ENCODE data around the gene THAP7. TPM values are rescaled to one million over a fixed set of nuclear protein-coding genes. Genes with fewer than 3 reads are reported as not detected.
A peak's percentile ranks its signal among the peaks of the same experiment; 100 is the strongest.

The THAP7 gene
- total RNA-seq, 3 donors from 2014 or later, result 35.8 to 59.9 (median 52.4) TPM

- TF ChIP-seq CTCF (IDR thresholded peaks at IDR 0.05) (no peak), POLR2A (IDR thresholded peaks at IDR 0.05) (no peak), POLR2AphosphoS5 (IDR thresholded peaks at IDR 0.05) (no peak)
- Histone ChIP-seq H3K27ac (no peak within 1 kb of the TSS), H3K9me3 (no peaks in the 10 kb centered on the region), H3K4me3 (no peak within 1 kb of the TSS), H3K36me3 (no peaks in the 10 kb centered on the region), H3K4me1 (peaks cover 0 to 12% of the 10 kb centered on the region in 2 donors), H3K27me3 (no peaks in the 10 kb centered on the region)
- DNase-seq (ENCODE audit: low spot score in 2 of 2), result no peak
- intact Hi-C loops (cut with DNase I; ENCODE audit: low total_unique reads), result loop anchor here (5.0 kb wide), 1 partner anchor 905 kb away; no protein-coding TSS in a partner anchor
Measured at GRCh38 chr22:20966883-20967696, 34.8 kb downstream of the THAP7 start, which contains the start of gene AIFM3. TSS of gene AIFM3 (plus strand) at chr22:20967255. CDS start at chr22:20967945, 690 bp downstream.

- no peaks in the 10 kb centered on the region for H3K36me3 ChIP-seq
- H3K9me3 ChIP-seq, result no peaks in the 10 kb centered on the region
- intact Hi-C loops (cut with DNase I; ENCODE audit: low total_unique reads), result loop anchor here (5.0 kb wide), 1 partner anchor 904 kb away; no protein-coding TSS in a partner anchor
- no peak overlapping the region for H3K27ac ChIP-seq
- TF ChIP-seq POLR2A (IDR thresholded peaks at IDR 0.05) (no peak), POLR2AphosphoS5 (IDR thresholded peaks at IDR 0.05) (no peak), CTCF (IDR thresholded peaks at IDR 0.05) (no peak)
- H3K4me3 ChIP-seq, result no peak overlapping the region
- no peaks in the 10 kb centered on the region for H3K27me3 ChIP-seq
- peaks cover 0 to 12% of the 10 kb centered on the region in 2 donors for H3K4me1 ChIP-seq
- DNase-seq (ENCODE audit: low spot score in 2 of 2), result no peak
Measured at GRCh38 chr22:20965888-20966855, 35.7 kb downstream of the THAP7 start.

- intact Hi-C loops (cut with DNase I; ENCODE audit: low total_unique reads), result loop anchor here (5.0 kb wide), 1 partner anchor 903 kb away; no protein-coding TSS in a partner anchor
- Histone ChIP-seq H3K4me3 (peak overlapping the region; percentile 24 to 68 (median 50)), H3K4me1 (peaks cover 0 to 12% of the 10 kb centered on the region in 2 donors), H3K27ac (no peak overlapping the region), H3K27me3 (no peaks in the 10 kb centered on the region), H3K9me3 (no peaks in the 10 kb centered on the region), H3K36me3 (no peaks in the 10 kb centered on the region)
- no peak for TF ChIP-seq POLR2AphosphoS5 (IDR thresholded peaks at IDR 0.05)
- no peak for TF ChIP-seq POLR2A (IDR thresholded peaks at IDR 0.05)
- no peak for TF ChIP-seq CTCF (IDR thresholded peaks at IDR 0.05)
- no peak for DNase-seq (ENCODE audit: low spot score in 2 of 2)
Measured at GRCh38 chr22:20965104-20965887, 36.6 kb downstream of the THAP7 start.

DNA sequence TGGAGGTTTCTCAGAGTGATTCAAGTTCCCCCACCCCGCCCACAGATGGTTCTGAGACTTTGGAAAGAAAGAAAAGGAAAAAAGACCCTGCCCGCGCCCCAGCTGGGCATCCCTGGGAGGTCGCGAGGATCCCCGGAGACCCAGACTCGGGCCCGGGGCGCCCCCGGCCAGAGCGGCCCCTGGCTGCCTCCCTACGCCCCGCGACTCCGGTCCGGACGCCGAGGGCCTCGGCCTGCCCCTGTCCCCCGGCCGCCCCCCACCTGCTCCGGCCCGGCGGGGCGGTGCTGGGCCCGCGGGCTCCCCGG lies 37.2 kb downstream of the THAP7 start:
- H3K27me3 ChIP-seq, result no peaks in the 10 kb centered on the region

More for the DNA sequence above, 37.2 kb downstream of the THAP7 start:
- Histone ChIP-seq H3K4me3 (peak overlapping the region in 2 of 3 donors; percentile 50 to 68), H3K9me3 (no peaks in the 10 kb centered on the region), H3K27ac (no peak overlapping the region), H3K36me3 (no peaks in the 10 kb centered on the region), H3K4me1 (peaks cover 0 to 12% of the 10 kb centered on the region in 2 donors)
- intact Hi-C loops (cut with DNase I; ENCODE audit: low total_unique reads), result loop anchor here (5.0 kb wide), 1 partner anchor 902 kb away; no protein-coding TSS in a partner anchor
- DNase-seq (ENCODE audit: low spot score in 2 of 2), result no peak
- TF ChIP-seq POLR2AphosphoS5 (IDR thresholded peaks at IDR 0.05), result no peak
- no peak for TF ChIP-seq CTCF (IDR thresholded peaks at IDR 0.05)
- TF ChIP-seq POLR2A (IDR thresholded peaks at IDR 0.05), result no peak
